Measurements from ENCODE around the gene PATJ. TPM values are rescaled to one million over a fixed set of nuclear protein-coding genes. Genes with fewer than 3 reads are reported as not detected.

PATJ gene
- total and polyA plus RNA-seq, 2 donors (not counting 3 experiments of a cell fraction or from before 2014, with no cell fraction given) = 1.1 to 3.0 TPM

GRCh38 chr1:61743716-61744580 lies 1.7 kb downstream of the PATJ start:
- FAIRE-seq (peak; percentile 12), DNase-seq (ENCODE audit: low read depth, low spot score) (no peak)
- ChIA-PET POLR2A (interaction anchor here (0.6 to 1.7 kb wide), 2 partner anchors 11 to 19 kb away, joined by 4 to 6 read pairs; partner anchors contain the start of gene TM2D1), CTCF (interaction anchor here (1.1 to 1.2 kb wide), 2 partner anchors 14 to 47 kb away, joined by 3 to 4 read pairs; no protein-coding TSS in a partner anchor)
- no peaks in the 10 kb centered on the region for H4K20me1 ChIP-seq (replicated peaks; ENCODE audit: control insufficient read depth, extremely low read depth, insufficient read depth, low read length)
- BruUV-seq (replicated peaks) = no TSS peak
- no peak overlapping the region for H3K27ac ChIP-seq (ENCODE audit: insufficient read depth, low read depth, low read length)
- H3K27me3 ChIP-seq (ENCODE audit: control insufficient read depth in 2 of 2, insufficient read depth in 2 of 2, low read length in 2 of 2) = no peaks in the 10 kb centered on the region
- no peak overlapping the region for H2AFZ ChIP-seq (ENCODE audit: low read depth, low read length)
- H3K4me1 ChIP-seq (ENCODE audit: control insufficient read depth, extremely low read depth, insufficient read depth, low read length) = no peaks in the 10 kb centered on the region
- no peak overlapping the region for H3K4me2 ChIP-seq (ENCODE audit: insufficient read depth, low read length)
- no peak overlapping the region for H3K4me3 ChIP-seq (replicated peaks in 1 of 3; ENCODE audit: insufficient read depth in 1 of 3, low read depth in 1 of 3, low read length in 3 of 3)
- H3K9ac ChIP-seq (replicated peaks; ENCODE audit: extremely low read depth, insufficient read depth, low read length) = no peak overlapping the region
- dilution Hi-C loops (cut with MboI; ENCODE audit: extremely low pct_ligation_motif_present, low sequenced_read_pairs) (no loop called here), intact Hi-C loops (cut with micrococcal nuclease) (loop anchor here (5.0 kb wide), 1 partner anchor 98 kb away; no protein-coding TSS in a partner anchor)
- H3K36me3 ChIP-seq (ENCODE audit: control insufficient read depth in 2 of 2, extremely low read depth in 1 of 2, insufficient read depth in 2 of 2, low read length in 2 of 2) = no peaks in the 10 kb centered on the region
- TF ChIP-seq GATA2 (IDR thresholded peaks at IDR 0.05; ENCODE audit: insufficient read depth, insufficient read length, low read depth, low read length) (peak; percentile 8), POLR2AphosphoS5 (IDR thresholded peaks at IDR 0.05; ENCODE audit: insufficient read depth, low read depth, low read length) (no peak), FOS (IDR thresholded peaks at IDR 0.05; ENCODE audit: borderline replicate concordance, insufficient read depth, low read length) (no peak), POLR2A (IDR thresholded peaks at IDR 0.05; ENCODE audit: low read depth, low read length) (no peak), EZH2 (IDR thresholded peaks at IDR 0.05; ENCODE audit: borderline replicate concordance, low read depth, low read length, severe bottlenecking) (no peak), CTCF (IDR thresholded peaks at IDR 0.05; ENCODE audit: extremely low read depth in 1 of 2, insufficient read depth in 1 of 2, low read depth in 1 of 2, low read length in 2 of 2) (no peak), JUN (IDR thresholded peaks at IDR 0.05; ENCODE audit: borderline replicate concordance, insufficient read depth, insufficient read length, low read depth) (no peak)
- TF ChIP-seq, protein P1, sequence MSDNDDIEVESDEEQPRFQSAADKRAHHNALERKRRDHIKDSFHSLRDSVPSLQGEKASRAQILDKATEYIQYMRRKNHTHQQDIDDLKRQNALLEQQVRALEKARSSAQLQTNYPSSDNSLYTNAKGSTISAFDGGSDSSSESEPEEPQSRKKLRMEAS (IDR thresholded peaks at IDR 0.05; ENCODE audit: insufficient read depth, insufficient read length) = no peak
- no peaks in the 10 kb centered on the region for H3K9me3 ChIP-seq (replicated peaks; ENCODE audit: control insufficient read depth, insufficient read depth, low read length)
- H3K9me1 ChIP-seq (replicated peaks; ENCODE audit: control insufficient read depth, extremely low read depth, insufficient read depth, low read length) = no peaks in the 10 kb centered on the region
- H3K79me2 ChIP-seq (ENCODE audit: control insufficient read depth, insufficient read depth, low read length) = no peaks in the 10 kb centered on the region

All from endothelial cell of umbilical vein (primary cell).